SK-N-SH (cell line): ENCODE results near the gene CLCN5.

ENCODE experiments used
- CTCF ChIP-seq: fragments of 200-600 bp; sonication (generic); IDR thresholded peaks from 2 replicates; pipeline ENCODE4 v1.6.1; 2017; ENCODE audit warnings: antibody characterized with exemption, mild to moderate bottlenecking, moderate library complexity
- EP300 ChIP-seq, 2 experiments: IDR thresholded peaks; 2 replicates each; pipeline versions ENCODE4 v1.4.0 to v1.6.1; 2012; ENCODE audit warnings: borderline replicate concordance in 1 of 2, low read depth in 1 of 2, low read length in 1 of 2
- JUND ChIP-seq: IDR thresholded peaks from 2 replicates; pipeline ENCODE4 v1.4.0; 2012

DNA sequence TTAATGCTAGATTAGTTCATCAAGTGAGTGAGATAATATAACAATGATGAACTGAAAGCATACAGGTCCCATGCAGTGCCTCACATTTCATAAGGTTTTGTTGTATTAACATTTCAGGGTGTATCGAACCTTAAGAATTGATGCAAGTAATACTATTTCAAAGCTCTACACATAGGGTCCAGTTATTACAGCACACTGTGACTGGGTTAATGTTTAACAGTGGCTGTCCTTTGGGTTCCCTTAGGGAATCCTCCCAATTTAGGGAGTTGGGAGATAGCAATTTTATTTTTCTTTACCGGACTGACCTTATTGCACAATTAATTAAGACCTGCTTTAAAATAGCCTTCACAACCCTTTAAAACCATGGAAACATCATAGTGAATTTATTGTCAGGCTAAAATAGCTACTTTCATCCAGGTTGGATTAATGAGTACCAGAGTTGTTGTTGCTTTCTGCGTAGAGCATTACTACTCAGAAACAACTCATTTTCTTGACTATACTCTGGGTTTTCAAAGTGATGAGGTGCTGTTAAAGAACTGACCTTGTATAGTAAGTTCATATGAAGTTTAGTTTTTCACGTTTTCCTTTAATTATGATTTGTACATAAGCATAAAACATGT lies 144.0 kb downstream of the CLCN5 start:
- TF ChIP-seq EP300 (IDR thresholded peaks at IDR 0.05; ENCODE audit: borderline replicate concordance in 1 of 2, low read depth in 1 of 2, low read length in 1 of 2), result no peak
- TF ChIP-seq JUND, result no peak
- TF ChIP-seq CTCF, result no peak
